Measurements from ENCODE around the gene CCDC63. TPM values are rescaled to one million over a fixed set of nuclear protein-coding genes. Genes with fewer than 3 reads are reported as not detected.
A peak's percentile ranks its signal among the peaks of the same experiment; 100 is the strongest.

Gene CCDC63
- total and polyA plus RNA-seq, 2 donors (not counting 1 experiment from before 2014, with no cell fraction given): not detected

DNA sequence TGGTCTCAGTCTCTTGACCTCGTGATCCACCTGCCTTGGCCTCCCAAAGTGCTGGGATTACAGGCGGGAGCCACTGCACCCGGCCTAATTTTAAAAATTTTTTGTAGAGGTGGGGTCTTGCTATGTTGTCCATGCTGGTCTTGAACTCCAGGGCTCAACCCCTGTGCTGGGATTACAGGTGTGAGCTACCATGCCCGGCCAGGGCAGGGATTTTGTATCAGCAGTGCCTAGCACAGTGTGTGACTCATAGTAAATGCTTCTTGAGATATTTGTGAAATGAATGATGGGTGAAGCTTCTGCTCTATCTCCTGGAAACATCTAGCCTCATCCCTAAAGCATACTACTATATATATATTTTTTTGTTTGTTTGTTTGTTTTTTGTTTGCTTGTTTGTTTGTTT lies 36.5 kb downstream of the CCDC63 start:
- no peak overlapping the region for H3K4me3 ChIP-seq (replicated peaks in 1 of 4; ENCODE audit: control extremely low read depth in 1 of 4, insufficient read depth in 1 of 4, low read depth in 3 of 4, low read length in 4 of 4)

DNA sequence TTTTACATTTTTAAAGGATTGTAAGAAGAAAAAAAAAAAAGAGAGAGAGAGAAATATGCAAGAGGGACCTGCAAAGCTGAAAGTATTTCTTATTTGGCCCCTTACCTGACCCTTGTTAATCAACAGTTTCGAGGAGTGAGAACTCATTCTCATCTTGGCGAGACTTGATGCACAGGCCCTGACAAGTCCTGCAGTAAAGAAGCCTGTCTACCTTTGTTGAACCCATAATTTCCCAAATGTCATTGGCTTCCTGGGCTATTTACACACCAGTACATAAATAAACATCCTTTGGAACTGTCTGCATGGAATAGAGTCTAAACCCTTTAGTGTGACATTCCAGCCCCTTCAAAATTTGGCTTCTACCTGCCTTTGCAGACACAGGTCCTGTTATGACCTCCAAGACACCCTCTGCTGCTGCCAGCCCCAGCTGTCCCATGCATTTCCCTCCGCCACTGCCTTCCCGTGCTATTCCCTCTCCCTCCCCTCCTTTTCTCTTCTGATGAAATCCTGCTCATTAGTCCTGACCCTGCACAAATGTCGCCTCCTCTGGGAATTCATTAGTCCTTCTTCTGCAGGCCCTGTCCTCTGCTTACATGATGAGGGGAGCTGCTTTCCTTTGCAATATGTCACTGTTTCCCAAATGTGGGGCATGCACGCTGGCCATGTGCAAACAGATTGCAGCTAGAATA lies 38.5 kb downstream of the CCDC63 start:
- H3K4me2 ChIP-seq (ENCODE audit: extremely low read depth, insufficient read depth, low read length): no peak overlapping the region
- no peak for DNase-seq (ENCODE audit: low read depth in 2 of 2)
- no peaks in the 10 kb centered on the region for H3K9me3 ChIP-seq (ENCODE audit: control insufficient read depth, insufficient read depth, low read depth, low read length)
- H3K79me2 ChIP-seq (ENCODE audit: control insufficient read depth, insufficient read depth, low read length): no peaks in the 10 kb centered on the region
- no peak overlapping the region for H2AFZ ChIP-seq (ENCODE audit: low read length)
- no peaks in the 10 kb centered on the region for H3K27me3 ChIP-seq (ENCODE audit: control insufficient read depth, insufficient read depth, low read length)
- no peak overlapping the region for H3K9ac ChIP-seq (ENCODE audit: insufficient read depth, low read length)
- H3K27ac ChIP-seq (ENCODE audit: insufficient read depth, low read length): no peak overlapping the region
- H3K36me3 ChIP-seq (ENCODE audit: control insufficient read depth, insufficient read depth, low read length): no peaks in the 10 kb centered on the region
- H3K4me3 ChIP-seq (replicated peaks in 1 of 4; ENCODE audit: control extremely low read depth in 1 of 4, insufficient read depth in 1 of 4, low read depth in 3 of 4, low read length in 4 of 4): no peak overlapping the region
- no peaks in the 10 kb centered on the region for H3K4me1 ChIP-seq (ENCODE audit: control insufficient read depth, extremely low read depth, insufficient read depth, low read length)
- TF ChIP-seq, protein P1, sequence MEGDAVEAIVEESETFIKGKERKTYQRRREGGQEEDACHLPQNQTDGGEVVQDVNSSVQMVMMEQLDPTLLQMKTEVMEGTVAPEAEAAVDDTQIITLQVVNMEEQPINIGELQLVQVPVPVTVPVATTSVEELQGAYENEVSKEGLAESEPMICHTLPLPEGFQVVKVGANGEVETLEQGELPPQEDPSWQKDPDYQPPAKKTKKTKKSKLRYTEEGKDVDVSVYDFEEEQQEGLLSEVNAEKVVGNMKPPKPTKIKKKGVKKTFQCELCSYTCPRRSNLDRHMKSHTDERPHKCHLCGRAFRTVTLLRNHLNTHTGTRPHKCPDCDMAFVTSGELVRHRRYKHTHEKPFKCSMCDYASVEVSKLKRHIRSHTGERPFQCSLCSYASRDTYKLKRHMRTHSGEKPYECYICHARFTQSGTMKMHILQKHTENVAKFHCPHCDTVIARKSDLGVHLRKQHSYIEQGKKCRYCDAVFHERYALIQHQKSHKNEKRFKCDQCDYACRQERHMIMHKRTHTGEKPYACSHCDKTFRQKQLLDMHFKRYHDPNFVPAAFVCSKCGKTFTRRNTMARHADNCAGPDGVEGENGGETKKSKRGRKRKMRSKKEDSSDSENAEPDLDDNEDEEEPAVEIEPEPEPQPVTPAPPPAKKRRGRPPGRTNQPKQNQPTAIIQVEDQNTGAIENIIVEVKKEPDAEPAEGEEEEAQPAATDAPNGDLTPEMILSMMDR (conservative IDR thresholded peaks at IDR 0.05 in 1 of 2, IDR thresholded peaks at IDR 0.05 in 1 of 2; ENCODE audit: low read depth in 1 of 2, low read length in 2 of 2): no peak
- TF ChIP-seq EZH2 (IDR thresholded peaks at IDR 0.05; ENCODE audit: low read length, missing control alignments): no peak
- H4K20me1 ChIP-seq (ENCODE audit: control insufficient read depth, extremely low read depth, insufficient read depth, low read length): no peaks in the 10 kb centered on the region

More for the DNA sequence above, 36.5 kb downstream of the CCDC63 start:
- Histone ChIP-seq H3K4me1 (ENCODE audit: control insufficient read depth, extremely low read depth, insufficient read depth, low read length) (no peaks in the 10 kb centered on the region), H4K20me1 (ENCODE audit: control insufficient read depth, extremely low read depth, insufficient read depth, low read length) (no peaks in the 10 kb centered on the region), H2AFZ (ENCODE audit: low read length) (no peak overlapping the region), H3K9ac (ENCODE audit: insufficient read depth, low read length) (no peak overlapping the region), H3K36me3 (ENCODE audit: control insufficient read depth, insufficient read depth, low read length) (no peaks in the 10 kb centered on the region), H3K27me3 (ENCODE audit: control insufficient read depth, insufficient read depth, low read length) (no peaks in the 10 kb centered on the region), H3K4me2 (ENCODE audit: extremely low read depth, insufficient read depth, low read length) (no peak overlapping the region), H3K9me3 (ENCODE audit: control insufficient read depth, insufficient read depth, low read depth, low read length) (no peaks in the 10 kb centered on the region), H3K27ac (ENCODE audit: insufficient read depth, low read length) (no peak overlapping the region), H3K79me2 (ENCODE audit: control insufficient read depth, insufficient read depth, low read length) (no peaks in the 10 kb centered on the region)
- no peak for DNase-seq (ENCODE audit: low read depth in 2 of 2)
- TF ChIP-seq EZH2 (IDR thresholded peaks at IDR 0.05; ENCODE audit: low read length, missing control alignments): no peak
- TF ChIP-seq, protein P1 (conservative IDR thresholded peaks at IDR 0.05 in 1 of 2, IDR thresholded peaks at IDR 0.05 in 1 of 2; ENCODE audit: low read depth in 1 of 2, low read length in 2 of 2): no peak

DNA sequence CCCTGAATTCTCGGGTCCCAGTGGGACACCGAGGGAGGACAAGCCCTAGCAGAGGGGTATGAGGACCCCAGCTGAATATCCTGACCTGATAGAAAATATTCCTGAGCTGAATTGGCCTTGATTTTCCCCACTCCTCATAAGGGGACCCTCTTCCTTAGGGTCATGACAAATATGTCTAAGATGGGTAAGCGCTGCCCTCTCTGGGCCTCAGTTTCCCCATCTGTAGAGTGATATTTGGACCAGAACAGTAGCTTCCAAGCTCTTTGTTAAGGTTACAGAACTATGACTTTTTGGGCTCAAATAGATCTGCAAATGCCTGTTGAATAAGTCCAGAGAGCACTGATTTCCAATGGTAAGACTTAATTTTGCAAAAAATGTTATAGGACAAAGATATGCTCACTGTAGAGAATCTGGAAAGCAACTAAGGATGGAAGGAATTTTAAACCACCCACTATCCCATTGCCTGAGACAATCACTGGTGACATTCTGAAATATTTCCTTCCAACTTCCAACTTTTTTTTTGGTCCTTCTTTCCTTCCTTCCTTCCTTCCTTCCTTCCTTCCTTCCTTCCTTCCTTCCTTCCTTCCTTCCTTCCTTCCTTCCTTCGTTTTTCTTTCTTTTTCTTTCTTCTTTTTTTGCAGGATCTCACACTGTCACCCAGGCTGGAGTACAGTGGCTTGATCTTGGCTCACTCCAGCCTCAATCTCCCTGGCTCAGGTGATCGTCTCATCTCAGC lies 41.6 kb downstream of the CCDC63 start:
- Histone ChIP-seq H3K36me3 (ENCODE audit: control insufficient read depth, insufficient read depth, low read length) (no peaks in the 10 kb centered on the region), H3K27me3 (ENCODE audit: control insufficient read depth, insufficient read depth, low read length) (no peaks in the 10 kb centered on the region), H3K27ac (ENCODE audit: insufficient read depth, low read length) (no peak overlapping the region), H4K20me1 (ENCODE audit: control insufficient read depth, extremely low read depth, insufficient read depth, low read length) (no peaks in the 10 kb centered on the region), H3K4me1 (ENCODE audit: control insufficient read depth, extremely low read depth, insufficient read depth, low read length) (no peaks in the 10 kb centered on the region), H3K9ac (ENCODE audit: insufficient read depth, low read length) (no peak overlapping the region), H3K9me3 (ENCODE audit: control insufficient read depth, insufficient read depth, low read depth, low read length) (no peaks in the 10 kb centered on the region), H2AFZ (ENCODE audit: low read length) (no peak overlapping the region), H3K4me3 (replicated peaks in 1 of 4; ENCODE audit: control extremely low read depth in 1 of 4, insufficient read depth in 1 of 4, low read depth in 3 of 4, low read length in 4 of 4) (no peak overlapping the region), H3K79me2 (ENCODE audit: control insufficient read depth, insufficient read depth, low read length) (no peaks in the 10 kb centered on the region), H3K4me2 (ENCODE audit: extremely low read depth, insufficient read depth, low read length) (peak overlapping the region; percentile 40)
- no peak for DNase-seq (ENCODE audit: low read depth in 2 of 2)
- no peak for TF ChIP-seq EZH2 (IDR thresholded peaks at IDR 0.05; ENCODE audit: low read length, missing control alignments)
- TF ChIP-seq, protein P1 (conservative IDR thresholded peaks at IDR 0.05 in 1 of 2, IDR thresholded peaks at IDR 0.05 in 1 of 2; ENCODE audit: low read depth in 1 of 2, low read length in 2 of 2): no peak

Measured in fibroblast of lung (primary cell).